Ovary (tissue), 3 donors: Measurements from ENCODE around the gene SCRN3.

ENCODE experiments used
- CTCF ChIP-seq, 3 donors: fragments of 450-650 bp in 2 of 3; fragments of 200-600 bp in 1 of 3; IDR thresholded peaks; one replicate each; pipeline versions ENCODE4 v1.5.1 to v1.8.0; 2016 to 2022; ENCODE audit warnings: antibody characterized with exemption in 3 of 3, mild to moderate bottlenecking in 1 of 3
- EP300 ChIP-seq: sonication (generic); formaldehyde crosslinking; IDR thresholded peaks from one replicate; pipeline ENCODE4 v1.6.1; 2017; ENCODE audit warnings: antibody characterized with exemption
- POLR2A ChIP-seq: fragments of 450-650 bp; IDR thresholded peaks from one replicate; pipeline ENCODE4 v1.6.1; 2017; ENCODE audit warnings: antibody characterized with exemption, mild to moderate bottlenecking, moderate library complexity
- donor health status: DM: no; HTN: no; CAD: no.

GRCh38 chr2:174365571-174365970 lies 30.0 kb upstream of the SCRN3 start:
- TF ChIP-seq CTCF (IDR thresholded peaks at IDR 0.05) (no peak), POLR2A (no peak), EP300 (no peak)
